ENCODE data around the gene GFRA1. TPM values are rescaled to one million over a fixed set of nuclear protein-coding genes. Genes with fewer than 3 reads are reported as not detected.

GFRA1 gene
- total RNA-seq, 2 experiments from 2014 or later = not detected

DNA sequence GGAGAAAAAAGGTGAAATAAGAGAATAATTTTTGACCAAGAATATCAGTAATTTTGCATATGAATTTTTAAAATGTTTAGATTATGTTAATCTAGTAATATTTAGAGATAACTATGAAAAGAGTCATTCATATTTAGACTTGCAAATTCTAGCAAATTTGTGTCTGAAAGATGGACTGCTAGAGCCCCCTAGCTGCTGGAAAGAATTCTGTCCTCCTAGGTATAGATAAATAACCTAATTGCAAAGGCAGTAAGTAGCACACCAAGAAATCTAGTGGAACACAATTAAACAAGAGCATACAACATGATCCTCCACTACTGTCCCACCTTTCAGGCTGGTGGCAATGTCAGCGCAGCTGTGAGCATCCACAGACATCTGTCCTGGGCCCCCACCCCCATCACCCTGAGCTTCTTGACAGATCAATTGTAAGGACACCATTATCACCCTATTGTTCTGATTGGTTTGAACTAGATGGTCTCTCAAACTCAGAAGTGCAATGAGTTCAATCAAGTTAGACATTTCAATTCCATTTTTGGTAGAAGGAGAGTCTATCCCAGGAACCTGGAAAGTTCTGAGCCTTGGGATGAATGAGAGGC lies 15.0 kb upstream of the GFRA1 start:
- H3K36me3 Mint-ChIP-seq (ENCODE audit: low read depth) = no peaks in the 10 kb centered on the region
- no peak overlapping the region for H3K27ac Mint-ChIP-seq
- POLR2A ChIA-PET = no interaction called here
- peak; percentile 43 for DNase-seq
- H3K4me3 Mint-ChIP-seq = no peak overlapping the region
- CTCF ChIA-PET = no interaction called here
- peaks cover 6% of the 10 kb centered on the region for H3K27me3 Mint-ChIP-seq
- no peaks in the 10 kb centered on the region for H3K9me3 Mint-ChIP-seq
- H3K4me1 Mint-ChIP-seq = peaks cover 7% of the 10 kb centered on the region

GRCh38 chr10:116286626-116287200 lies 13.7 kb upstream of the GFRA1 start:
- Mint-ChIP-seq H3K4me1 (peaks cover 7% of the 10 kb centered on the region), H3K9me3 (no peaks in the 10 kb centered on the region), H3K27me3 (peaks cover 6% of the 10 kb centered on the region), H3K4me3 (no peak overlapping the region), H3K27ac (no peak overlapping the region), H3K36me3 (ENCODE audit: low read depth) (no peaks in the 10 kb centered on the region)
- DNase-seq = no peak
- ChIA-PET POLR2A (no interaction called here), CTCF (no interaction called here)

- POLR2A ChIA-PET = no interaction called here
- peaks cover 2% of the 10 kb centered on the region for H3K4me1 Mint-ChIP-seq
- no peaks in the 10 kb centered on the region for H3K36me3 Mint-ChIP-seq (ENCODE audit: low read depth)
- no peak overlapping the region for H3K4me3 Mint-ChIP-seq
- no peak for DNase-seq
- CTCF ChIA-PET = no interaction called here
- H3K9me3 Mint-ChIP-seq = no peaks in the 10 kb centered on the region
- no peak overlapping the region for H3K27ac Mint-ChIP-seq
- H3K27me3 Mint-ChIP-seq = peaks cover 11% of the 10 kb centered on the region
Measured at GRCh38 chr10:116281775-116282174, 8.8 kb upstream of the GFRA1 start.

- ChIA-PET POLR2A (no interaction called here), CTCF (no interaction called here)
- Mint-ChIP-seq H3K36me3 (ENCODE audit: low read depth) (no peaks in the 10 kb centered on the region), H3K4me1 (peaks cover 5% of the 10 kb centered on the region), H3K27me3 (peaks cover 32% of the 10 kb centered on the region), H3K4me3 (no peak overlapping the region), H3K9me3 (no peaks in the 10 kb centered on the region), H3K27ac (no peak overlapping the region)
- no peak for DNase-seq
Measured at GRCh38 chr10:116278846-116279245, 5.8 kb upstream of the GFRA1 start.

DNA sequence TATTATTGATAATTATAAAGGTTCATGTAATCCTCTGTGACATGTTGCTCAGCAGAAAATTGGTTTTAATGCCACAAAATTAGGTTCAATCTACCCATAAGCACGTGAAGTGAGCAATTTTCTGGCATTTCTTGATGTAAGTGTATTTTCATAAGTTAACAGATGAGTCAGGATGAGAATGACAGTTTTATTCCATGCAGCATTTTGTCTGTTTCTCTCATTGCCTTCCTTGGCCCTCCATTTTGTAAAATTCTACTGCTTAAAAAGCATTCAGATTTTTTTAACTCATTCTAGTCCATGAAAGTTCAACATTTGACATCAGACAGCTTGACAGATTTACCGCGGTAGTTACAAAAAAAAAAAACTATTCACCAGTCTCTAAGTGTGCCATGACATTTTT lies 4.0 kb upstream of the GFRA1 start:
- POLR2A ChIA-PET = no interaction called here
- Mint-ChIP-seq H3K36me3 (ENCODE audit: low read depth) (peaks cover 1% of the 10 kb centered on the region), H3K27me3 (peaks cover 47% of the 10 kb centered on the region), H3K4me1 (peaks cover 10% of the 10 kb centered on the region), H3K27ac (no peak overlapping the region), H3K4me3 (no peak overlapping the region), H3K9me3 (no peaks in the 10 kb centered on the region)
- no peak for DNase-seq
- CTCF ChIA-PET = no interaction called here

DNA sequence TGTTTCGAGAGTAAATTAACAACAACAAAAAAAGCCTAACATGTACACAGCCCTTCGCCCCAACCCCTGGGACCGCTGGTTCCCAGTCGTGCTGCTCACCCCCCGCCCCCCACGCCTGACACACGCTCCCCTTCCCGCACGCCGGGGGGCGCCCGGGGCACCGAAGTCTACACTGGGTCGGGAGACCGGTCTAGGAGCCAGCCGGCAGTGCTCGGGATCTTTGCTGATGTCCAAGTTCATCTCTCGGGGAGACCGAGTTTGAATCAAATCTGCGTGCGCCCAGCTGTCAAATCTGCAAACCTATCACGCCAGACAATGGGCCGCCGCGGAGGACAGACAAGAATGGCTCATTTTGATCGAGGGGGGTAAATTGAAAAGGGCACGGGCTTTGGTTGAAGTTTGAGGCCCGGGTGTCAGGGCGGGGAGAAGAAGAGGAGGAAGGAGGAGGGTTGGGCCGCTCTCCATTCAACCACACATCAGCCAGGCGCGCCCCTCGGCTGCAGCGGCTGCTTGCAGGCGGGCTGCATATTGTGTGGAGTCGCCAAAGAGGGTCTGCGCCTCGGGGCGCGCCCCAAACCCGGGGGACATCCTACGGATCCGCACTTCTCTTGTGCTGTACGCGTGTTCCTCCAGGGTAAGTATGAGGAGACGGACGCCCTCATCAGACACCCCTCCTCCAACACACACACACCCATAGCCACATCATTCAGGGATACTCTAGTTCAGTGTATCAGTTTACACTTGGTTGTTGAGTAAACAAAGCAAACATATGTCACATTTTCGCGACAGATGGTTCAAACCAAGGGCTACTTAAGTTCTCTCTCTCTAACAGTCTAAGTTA lies 1.3 kb upstream of the GFRA1 start:
- H3K27ac Mint-ChIP-seq = no peak overlapping the region
- no peak overlapping the region for H3K4me3 Mint-ChIP-seq
- no peaks in the 10 kb centered on the region for H3K9me3 Mint-ChIP-seq
- peaks cover 64% of the 10 kb centered on the region for H3K27me3 Mint-ChIP-seq
- ChIA-PET POLR2A (no interaction called here), CTCF (no interaction called here)
- H3K4me1 Mint-ChIP-seq = peaks cover 10% of the 10 kb centered on the region
- no peak for DNase-seq
- H3K36me3 Mint-ChIP-seq (ENCODE audit: low read depth) = peaks cover 1% of the 10 kb centered on the region

GRCh38 chr10:116271593-116272439 lies 1.2 kb downstream of the GFRA1 start:
- POLR2A ChIA-PET = interaction anchor here (0.6 kb wide), 1 partner anchor 340 kb away, joined by 3 read pairs; no protein-coding TSS in a partner anchor
- H3K27ac Mint-ChIP-seq = no peak overlapping the region
- H3K4me3 Mint-ChIP-seq = peak overlapping the region; percentile 22
- H3K4me1 Mint-ChIP-seq = peaks cover 10% of the 10 kb centered on the region
- CTCF ChIA-PET = no interaction called here
- peaks cover 67% of the 10 kb centered on the region for H3K27me3 Mint-ChIP-seq
- no peaks in the 10 kb centered on the region for H3K9me3 Mint-ChIP-seq
- peaks cover 1% of the 10 kb centered on the region for H3K36me3 Mint-ChIP-seq (ENCODE audit: low read depth)
- no peak for DNase-seq

- H3K4me1 Mint-ChIP-seq = peaks cover 10% of the 10 kb centered on the region
- H3K36me3 Mint-ChIP-seq (ENCODE audit: low read depth) = peaks cover 1% of the 10 kb centered on the region
- POLR2A ChIA-PET = interaction anchor here (0.6 kb wide), 1 partner anchor 341 kb away, joined by 3 read pairs; no protein-coding TSS in a partner anchor
- H3K27me3 Mint-ChIP-seq = peaks cover 62% of the 10 kb centered on the region
- H3K27ac Mint-ChIP-seq = no peak overlapping the region
- no peaks in the 10 kb centered on the region for H3K9me3 Mint-ChIP-seq
- DNase-seq = no peak
- CTCF ChIA-PET = no interaction called here
- no peak overlapping the region for H3K4me3 Mint-ChIP-seq
Measured at GRCh38 chr10:116270771-116271592, 2.0 kb downstream of the GFRA1 start.

GRCh38 chr10:116270126-116270770 lies 2.8 kb downstream of the GFRA1 start:
- peaks cover 10% of the 10 kb centered on the region for H3K4me1 Mint-ChIP-seq
- ChIA-PET POLR2A (no interaction called here), CTCF (no interaction called here)
- peaks cover 1% of the 10 kb centered on the region for H3K36me3 Mint-ChIP-seq (ENCODE audit: low read depth)
- no peak overlapping the region for H3K27ac Mint-ChIP-seq
- H3K27me3 Mint-ChIP-seq = peaks cover 56% of the 10 kb centered on the region
- no peaks in the 10 kb centered on the region for H3K9me3 Mint-ChIP-seq
- DNase-seq = no peak
- no peak overlapping the region for H3K4me3 Mint-ChIP-seq

- peaks cover 1% of the 10 kb centered on the region for H3K36me3 Mint-ChIP-seq (ENCODE audit: low read depth)
- no peaks in the 10 kb centered on the region for H3K9me3 Mint-ChIP-seq
- POLR2A ChIA-PET = no interaction called here
- H3K27me3 Mint-ChIP-seq = peaks cover 49% of the 10 kb centered on the region
- DNase-seq = no peak
- H3K4me3 Mint-ChIP-seq = no peak overlapping the region
- H3K27ac Mint-ChIP-seq = no peak overlapping the region
- CTCF ChIA-PET = no interaction called here
- H3K4me1 Mint-ChIP-seq = peaks cover 10% of the 10 kb centered on the region
Measured at GRCh38 chr10:116269619-116270018, 3.4 kb downstream of the GFRA1 start.

DNA sequence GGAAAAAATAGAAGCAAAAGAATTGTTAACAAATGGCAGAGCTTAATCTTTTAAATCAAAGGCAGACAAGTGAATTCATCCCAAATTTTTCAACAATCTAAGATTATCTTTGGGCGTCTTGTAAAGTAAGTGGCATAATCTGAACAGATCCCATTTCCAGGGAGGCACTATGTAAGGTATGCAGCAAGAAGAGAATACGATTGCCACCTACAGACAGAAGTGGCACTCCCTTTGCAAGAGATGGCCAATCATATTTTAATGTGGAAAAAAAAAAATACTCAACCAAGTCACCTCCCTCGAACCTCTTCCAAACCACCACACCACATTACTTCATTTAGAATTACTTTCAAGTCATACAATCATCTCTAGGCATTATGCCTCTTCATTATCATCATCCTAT lies 4.0 kb downstream of the GFRA1 start:
- Mint-ChIP-seq H3K9me3 (no peaks in the 10 kb centered on the region), H3K36me3 (ENCODE audit: low read depth) (peaks cover 1% of the 10 kb centered on the region), H3K27ac (no peak overlapping the region), H3K4me3 (no peak overlapping the region), H3K4me1 (peaks cover 6% of the 10 kb centered on the region), H3K27me3 (peaks cover 43% of the 10 kb centered on the region)
- DNase-seq = no peak
- CTCF ChIA-PET = no interaction called here
- POLR2A ChIA-PET = no interaction called here

GRCh38 chr10:116265686-116266085 lies 7.3 kb downstream of the GFRA1 start:
- peaks cover 21% of the 10 kb centered on the region for H3K27me3 Mint-ChIP-seq
- CTCF ChIA-PET = interaction anchor here (0.9 kb wide), 1 partner anchor 339 kb away, joined by 3 read pairs; no protein-coding TSS in a partner anchor
- no peak overlapping the region for H3K4me3 Mint-ChIP-seq
- H3K4me1 Mint-ChIP-seq = no peaks in the 10 kb centered on the region
- DNase-seq = no peak
- H3K36me3 Mint-ChIP-seq (ENCODE audit: low read depth) = no peaks in the 10 kb centered on the region
- POLR2A ChIA-PET = no interaction called here
- no peak overlapping the region for H3K27ac Mint-ChIP-seq
- H3K9me3 Mint-ChIP-seq = no peaks in the 10 kb centered on the region
